ENCODE measurements around the gene XRCC5.

XRCC5 gene

GRCh38 chr2:216147172-216148131 lies 38.3 kb downstream of the XRCC5 start:
- FAIRE-seq: no peak
- no peak for DNase-seq (ENCODE audit: insufficient read length, low spot score)

- FAIRE-seq (no peak), DNase-seq (ENCODE audit: insufficient read length, low spot score) (no peak)
Observed at GRCh38 chr2:216148983-216149382, 39.8 kb downstream of the XRCC5 start.

GRCh38 chr2:216149741-216150140 lies 40.6 kb downstream of the XRCC5 start:
- FAIRE-seq (no peak), DNase-seq (ENCODE audit: insufficient read length, low spot score) (no peak)

- FAIRE-seq: no peak
Observed at GRCh38 chr2:216151313-216152025, 42.3 kb downstream of the XRCC5 start.

GRCh38 chr2:216155954-216156353 lies 46.8 kb downstream of the XRCC5 start:
- FAIRE-seq: no peak
- no peak for DNase-seq (ENCODE audit: insufficient read length, low spot score)

More at GRCh38 chr2:216151313-216152025, 42.3 kb downstream of the XRCC5 start:
- no peak for DNase-seq (ENCODE audit: insufficient read length, low spot score)

GRCh38 chr2:216156822-216157221 lies 47.7 kb downstream of the XRCC5 start:
- FAIRE-seq (no peak), DNase-seq (ENCODE audit: insufficient read length, low spot score) (no peak)

GRCh38 chr2:216159144-216159543 lies 50.0 kb downstream of the XRCC5 start:
- no peak for DNase-seq (ENCODE audit: insufficient read length, low spot score)
- FAIRE-seq: no peak

- FAIRE-seq: no peak
- no peak for DNase-seq (ENCODE audit: insufficient read length, low spot score)
Observed at GRCh38 chr2:216159646-216160045, 50.5 kb downstream of the XRCC5 start.

- FAIRE-seq (no peak), DNase-seq (ENCODE audit: insufficient read length, low spot score) (no peak)
Observed at GRCh38 chr2:216160786-216161185, 51.6 kb downstream of the XRCC5 start.

- DNase-seq (ENCODE audit: insufficient read length, low spot score) (no peak), FAIRE-seq (no peak)
Observed at GRCh38 chr2:216161967-216162366, 52.8 kb downstream of the XRCC5 start.

- FAIRE-seq: no peak
- DNase-seq (ENCODE audit: insufficient read length, low spot score): no peak
Observed at GRCh38 chr2:216163518-216163917, 54.4 kb downstream of the XRCC5 start.

- DNase-seq (ENCODE audit: insufficient read length, low spot score) (no peak), FAIRE-seq (no peak)
Observed at GRCh38 chr2:216164087-216164486, 54.9 kb downstream of the XRCC5 start.

- FAIRE-seq (no peak), DNase-seq (ENCODE audit: insufficient read length, low spot score) (no peak)
Observed at GRCh38 chr2:216164576-216164975, 55.4 kb downstream of the XRCC5 start.

GRCh38 chr2:216165711-216166110 lies 56.6 kb downstream of the XRCC5 start:
- no peak for DNase-seq (ENCODE audit: insufficient read length, low spot score)
- no peak for FAIRE-seq

- DNase-seq (ENCODE audit: insufficient read length, low spot score): no peak
- FAIRE-seq: no peak
Observed at GRCh38 chr2:216169087-216169486, 59.9 kb downstream of the XRCC5 start.

GRCh38 chr2:216170076-216170763 lies 61.1 kb downstream of the XRCC5 start:
- no peak for FAIRE-seq
- no peak for DNase-seq (ENCODE audit: insufficient read length, low spot score)

GRCh38 chr2:216171011-216171410 lies 61.9 kb downstream of the XRCC5 start:
- FAIRE-seq (no peak), DNase-seq (ENCODE audit: insufficient read length, low spot score) (no peak)

GRCh38 chr2:216172493-216172892 lies 63.3 kb downstream of the XRCC5 start:
- no peak for DNase-seq (ENCODE audit: insufficient read length, low spot score)
- FAIRE-seq: no peak

GRCh38 chr2:216179015-216179414 lies 69.9 kb downstream of the XRCC5 start:
- no peak for DNase-seq (ENCODE audit: insufficient read length, low spot score)
- FAIRE-seq: no peak

- FAIRE-seq: no peak
- DNase-seq (ENCODE audit: insufficient read length, low spot score): no peak
Observed at GRCh38 chr2:216181351-216181750, 72.2 kb downstream of the XRCC5 start.

GRCh38 chr2:216181953-216182461 lies 72.9 kb downstream of the XRCC5 start:
- FAIRE-seq: no peak
- DNase-seq (ENCODE audit: insufficient read length, low spot score): no peak
